ENCODE data around the gene FOXJ2.

DNA sequence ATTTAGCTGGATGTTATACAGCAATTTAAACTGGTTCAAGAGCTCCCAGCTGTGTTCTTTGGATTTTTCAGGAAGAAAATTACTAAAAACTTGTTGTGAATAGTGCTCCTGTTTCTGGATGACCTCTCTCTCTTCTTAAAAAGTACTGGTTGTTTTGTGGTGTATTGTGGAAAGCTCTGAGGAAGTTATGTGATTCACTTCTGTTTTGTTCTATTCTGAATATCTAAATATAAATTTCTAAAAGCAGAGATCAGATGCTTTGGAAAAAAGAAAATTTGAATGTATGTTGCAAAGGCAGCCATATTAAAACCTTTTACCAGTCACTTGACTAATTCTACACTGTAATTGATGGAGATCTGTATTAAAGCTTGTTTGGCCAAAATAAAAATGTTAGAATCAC is 37.1 kb downstream of the FOXJ2 start:
- no peak for TF ChIP-seq POLR2A (IDR thresholded peaks at IDR 0.05)
- no peak for TF ChIP-seq CTCF (IDR thresholded peaks at IDR 0.05)
- no peak for TF ChIP-seq POLR2AphosphoS5 (IDR thresholded peaks at IDR 0.05)
